HEK293 (cell line): ENCODE data around the gene PKM.
A peak's percentile ranks its signal among the peaks of the same experiment; 100 is the strongest.

Experiments
- FEZF1 ChIP-seq: fragments of 450-650 bp; formaldehyde crosslinking; IDR thresholded peaks from 2 replicates; pipeline ENCODE4 v1.5.1; 2016; ENCODE audit warnings: missing biosample characterization, missing genetic modification characterization
- HOXA7 ChIP-seq: sonication (generic); formaldehyde crosslinking; IDR thresholded peaks from 2 replicates; pipeline ENCODE4 v1.8.1; 2022; ENCODE audit warnings: missing genetic modification reagents, borderline replicate concordance
- KLF1 ChIP-seq: fragments of 450-650 bp; formaldehyde crosslinking; IDR thresholded peaks from 2 replicates; pipeline ENCODE4 v1.5.1; 2016; ENCODE audit warnings: missing biosample characterization, missing genetic modification characterization
- MZF1 ChIP-seq: fragments of 450-650 bp; formaldehyde crosslinking; IDR thresholded peaks from 2 replicates; pipeline ENCODE4 v1.5.1; 2017; ENCODE audit warnings: missing biosample characterization, missing genetic modification characterization, borderline replicate concordance
- SP2 ChIP-seq: fragments of 450-650 bp; formaldehyde crosslinking; IDR thresholded peaks from 2 replicates; pipeline ENCODE4 v1.5.1; 2016; ENCODE audit warnings: missing biosample characterization, missing genetic modification characterization
- SP7 ChIP-seq: fragments of 450-650 bp; formaldehyde crosslinking; IDR thresholded peaks from 2 replicates; pipeline ENCODE4 v1.5.1; 2016; ENCODE audit warnings: missing biosample characterization, missing genetic modification characterization
- ZBTB20 ChIP-seq: fragments of 450-650 bp; formaldehyde crosslinking; IDR thresholded peaks from 2 replicates; pipeline ENCODE4 v1.5.1; 2016; ENCODE audit warnings: missing biosample characterization, missing genetic modification characterization
- ZNF138 ChIP-seq: fragments of 450-650 bp; formaldehyde crosslinking; IDR thresholded peaks from 2 replicates; pipeline ENCODE4 v1.5.1; 2016; ENCODE audit warnings: missing biosample characterization, missing genetic modification characterization, borderline replicate concordance
- ZNF140 ChIP-seq: fragments of 450-650 bp; formaldehyde crosslinking; IDR thresholded peaks from 2 replicates; pipeline ENCODE4 v1.5.1; 2016; ENCODE audit warnings: missing biosample characterization, missing genetic modification characterization
- ZNF184 ChIP-seq: fragments of 450-650 bp; IDR thresholded peaks from 2 replicates; pipeline ENCODE4 v1.5.1; 2018; ENCODE audit warnings: missing biosample characterization, mild to moderate bottlenecking, missing genetic modification characterization
- ZNF24 ChIP-seq: fragments of 450-650 bp; formaldehyde crosslinking; IDR thresholded peaks from 2 replicates; pipeline ENCODE4 v1.5.1; 2016; ENCODE audit warnings: missing biosample characterization, missing genetic modification characterization
- ZNF366 ChIP-seq: fragments of 450-650 bp; formaldehyde crosslinking; conservative IDR thresholded peaks from 2 replicates; pipeline ENCODE4 v1.5.1; 2016; ENCODE audit warnings: missing biosample characterization, missing genetic modification characterization
- ZNF521 ChIP-seq: fragments of 450-650 bp; formaldehyde crosslinking; IDR thresholded peaks from 2 replicates; pipeline ENCODE4 v1.5.1; 2017; ENCODE audit warnings: missing biosample characterization, mild to moderate bottlenecking, missing genetic modification characterization
- ZNF544 ChIP-seq: fragments of 450-650 bp; formaldehyde crosslinking; IDR thresholded peaks from 2 replicates; pipeline ENCODE4 v1.5.0; 2017; ENCODE audit warnings: missing biosample characterization, missing genetic modification characterization
- ZNF555 ChIP-seq: fragments of 450-650 bp; formaldehyde crosslinking; conservative IDR thresholded peaks from 2 replicates; pipeline ENCODE4 v1.5.1; 2017; ENCODE audit warnings: missing biosample characterization, mild to moderate bottlenecking, missing genetic modification characterization, inconsistent platforms
- ZNF623 ChIP-seq: fragments of 450-650 bp; formaldehyde crosslinking; IDR thresholded peaks from 2 replicates; pipeline ENCODE4 v1.5.1; 2016; ENCODE audit warnings: missing biosample characterization, missing genetic modification characterization
- ZNF654 ChIP-seq: fragments of 450-650 bp; formaldehyde crosslinking; IDR thresholded peaks from 2 replicates; pipeline ENCODE4 v1.5.1; 2016; ENCODE audit warnings: low read depth, missing biosample characterization, missing genetic modification characterization
- ZSCAN23 ChIP-seq: fragments of 450-650 bp; formaldehyde crosslinking; IDR thresholded peaks from 2 replicates; pipeline ENCODE4 v1.5.1; 2016; ENCODE audit warnings: missing biosample characterization, missing genetic modification characterization
- TF ChIP-seq, protein P1 (sequence below): fragments of 450-650 bp; formaldehyde crosslinking; IDR thresholded peaks from 2 replicates; pipeline ENCODE4 v1.5.1; 2017; ENCODE audit warnings: missing biosample characterization, missing genetic modification characterization
- TF ChIP-seq, protein P2 (sequence below): fragments of 450-650 bp; formaldehyde crosslinking; IDR thresholded peaks from 2 replicates; pipeline ENCODE4 v1.5.1; 2016; ENCODE audit warnings: missing biosample characterization, missing genetic modification characterization
- TF ChIP-seq, protein P3 (sequence below): IDR thresholded peaks from 2 replicates; pipeline ENCODE4 v1.6.1; 2011; ENCODE audit warnings: mild to moderate bottlenecking, low read depth, low read length, borderline replicate concordance
- TF ChIP-seq, protein P4 (sequence below): fragments of 450-650 bp; formaldehyde crosslinking; IDR thresholded peaks from 2 replicates; pipeline ENCODE4 v1.5.1; 2016; ENCODE audit warnings: missing biosample characterization, missing genetic modification characterization, low read depth
- TF ChIP-seq, protein P5 (sequence below): fragments of 450-650 bp; formaldehyde crosslinking; IDR thresholded peaks from 2 replicates; pipeline ENCODE4 v1.5.1; 2017; ENCODE audit warnings: missing biosample characterization, missing genetic modification characterization
- TF ChIP-seq, protein P6 (sequence below): fragments of 450-650 bp; formaldehyde crosslinking; IDR thresholded peaks from 2 replicates; pipeline ENCODE4 v1.5.1; 2016; ENCODE audit warnings: missing biosample characterization, missing genetic modification characterization
- TF ChIP-seq, protein P7 (sequence below): fragments of 450-650 bp; formaldehyde crosslinking; conservative IDR thresholded peaks from 2 replicates; pipeline ENCODE4 v1.5.1; 2016; ENCODE audit warnings: low read depth, missing biosample characterization, missing genetic modification characterization

Gene PKM

DNA sequence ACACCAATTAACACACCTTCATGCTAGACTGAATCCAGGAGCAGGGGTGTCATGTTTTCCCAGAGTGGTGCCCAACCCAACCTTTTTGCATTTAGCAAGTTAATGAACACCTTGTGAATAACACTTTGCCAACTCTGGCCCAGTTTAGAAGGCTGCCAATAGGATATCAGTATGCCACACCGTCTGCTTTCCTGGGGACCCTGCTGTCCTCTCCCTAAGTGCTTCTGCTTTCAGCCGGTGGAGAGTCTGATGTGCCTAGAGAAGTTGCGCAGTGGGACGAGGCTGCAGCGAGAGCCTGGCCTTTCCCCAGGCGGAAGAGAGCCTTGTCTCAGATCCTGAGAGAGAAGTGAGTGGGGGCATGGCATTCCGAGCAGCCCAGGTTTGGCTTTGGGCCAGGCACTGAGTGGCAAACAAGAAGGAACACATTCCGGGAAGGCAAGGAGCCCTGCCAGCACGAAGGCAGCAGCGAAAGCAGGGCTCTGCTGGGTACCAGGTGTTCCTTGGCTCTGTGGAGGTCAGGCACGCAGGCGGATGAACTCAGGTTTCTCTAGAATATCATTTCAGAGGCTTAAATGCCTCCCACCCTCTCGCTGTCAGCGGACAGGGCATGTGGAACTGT lies 75.9 kb downstream of the PKM start (continued):
- TF ChIP-seq, protein P1, sequence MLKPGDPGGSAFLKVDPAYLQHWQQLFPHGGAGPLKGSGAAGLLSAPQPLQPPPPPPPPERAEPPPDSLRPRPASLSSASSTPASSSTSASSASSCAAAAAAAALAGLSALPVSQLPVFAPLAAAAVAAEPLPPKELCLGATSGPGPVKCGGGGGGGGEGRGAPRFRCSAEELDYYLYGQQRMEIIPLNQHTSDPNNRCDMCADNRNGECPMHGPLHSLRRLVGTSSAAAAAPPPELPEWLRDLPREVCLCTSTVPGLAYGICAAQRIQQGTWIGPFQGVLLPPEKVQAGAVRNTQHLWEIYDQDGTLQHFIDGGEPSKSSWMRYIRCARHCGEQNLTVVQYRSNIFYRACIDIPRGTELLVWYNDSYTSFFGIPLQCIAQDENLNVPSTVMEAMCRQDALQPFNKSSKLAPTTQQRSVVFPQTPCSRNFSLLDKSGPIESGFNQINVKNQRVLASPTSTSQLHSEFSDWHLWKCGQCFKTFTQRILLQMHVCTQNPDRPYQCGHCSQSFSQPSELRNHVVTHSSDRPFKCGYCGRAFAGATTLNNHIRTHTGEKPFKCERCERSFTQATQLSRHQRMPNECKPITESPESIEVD (tag by site-specific recombination), result no peak
- TF ChIP-seq ZNF623 (no peak), ZNF140 (tag by site-specific recombination) (no peak), HOXA7 (CRISPR knock-in tag) (no peak), ZNF654 (tag by site-specific recombination) (no peak), ZNF544 (tag by site-specific recombination) (no peak), ZNF521 (tag by site-specific recombination) (no peak), KLF1 (tag by site-specific recombination) (no peak), ZNF366 (tag by site-specific recombination) (no peak), SP2 (tag by site-specific recombination) (no peak), SP7 (0 out of 2 replicates have a peak, but pooled peaks have one; percentile 12), ZNF138 (no peak), ZNF24 (tag by site-specific recombination) (no peak), ZNF555 (tag by site-specific recombination) (no peak), ZSCAN23 (tag by site-specific recombination) (no peak), ZNF184 (no peak), FEZF1 (tag by site-specific recombination) (no peak), ZBTB20 (peak; percentile 79), MZF1 (tag by site-specific recombination) (no peak)
- TF ChIP-seq, protein P2, sequence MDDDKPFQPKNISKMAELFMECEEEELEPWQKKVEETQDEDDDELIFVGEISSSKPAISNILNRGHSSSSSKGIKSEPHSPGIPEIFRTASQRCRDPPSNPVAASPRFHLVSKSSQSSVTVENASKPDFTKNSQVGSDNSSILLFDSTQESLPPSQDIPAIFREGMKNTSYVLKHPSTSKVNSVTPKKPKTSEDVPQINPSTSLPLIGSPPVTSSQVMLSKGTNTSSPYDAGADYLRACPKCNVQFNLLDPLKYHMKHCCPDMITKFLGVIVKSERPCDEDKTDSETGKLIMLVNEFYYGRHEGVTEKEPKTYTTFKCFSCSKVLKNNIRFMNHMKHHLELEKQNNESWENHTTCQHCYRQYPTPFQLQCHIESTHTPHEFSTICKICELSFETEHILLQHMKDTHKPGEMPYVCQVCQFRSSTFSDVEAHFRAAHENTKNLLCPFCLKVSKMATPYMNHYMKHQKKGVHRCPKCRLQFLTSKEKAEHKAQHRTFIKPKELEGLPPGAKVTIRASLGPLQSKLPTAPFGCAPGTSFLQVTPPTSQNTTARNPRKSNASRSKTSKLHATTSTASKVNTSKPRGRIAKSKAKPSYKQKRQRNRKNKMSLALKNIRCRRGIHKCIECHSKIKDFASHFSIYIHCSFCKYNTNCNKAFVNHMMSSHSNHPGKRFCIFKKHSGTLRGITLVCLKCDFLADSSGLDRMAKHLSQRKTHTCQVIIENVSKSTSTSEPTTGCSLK (tag by site-specific recombination), result no peak
- TF ChIP-seq, protein P3, sequence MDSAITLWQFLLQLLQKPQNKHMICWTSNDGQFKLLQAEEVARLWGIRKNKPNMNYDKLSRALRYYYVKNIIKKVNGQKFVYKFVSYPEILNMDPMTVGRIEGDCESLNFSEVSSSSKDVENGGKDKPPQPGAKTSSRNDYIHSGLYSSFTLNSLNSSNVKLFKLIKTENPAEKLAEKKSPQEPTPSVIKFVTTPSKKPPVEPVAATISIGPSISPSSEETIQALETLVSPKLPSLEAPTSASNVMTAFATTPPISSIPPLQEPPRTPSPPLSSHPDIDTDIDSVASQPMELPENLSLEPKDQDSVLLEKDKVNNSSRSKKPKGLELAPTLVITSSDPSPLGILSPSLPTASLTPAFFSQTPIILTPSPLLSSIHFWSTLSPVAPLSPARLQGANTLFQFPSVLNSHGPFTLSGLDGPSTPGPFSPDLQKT, result no peak
- TF ChIP-seq, protein P4, sequence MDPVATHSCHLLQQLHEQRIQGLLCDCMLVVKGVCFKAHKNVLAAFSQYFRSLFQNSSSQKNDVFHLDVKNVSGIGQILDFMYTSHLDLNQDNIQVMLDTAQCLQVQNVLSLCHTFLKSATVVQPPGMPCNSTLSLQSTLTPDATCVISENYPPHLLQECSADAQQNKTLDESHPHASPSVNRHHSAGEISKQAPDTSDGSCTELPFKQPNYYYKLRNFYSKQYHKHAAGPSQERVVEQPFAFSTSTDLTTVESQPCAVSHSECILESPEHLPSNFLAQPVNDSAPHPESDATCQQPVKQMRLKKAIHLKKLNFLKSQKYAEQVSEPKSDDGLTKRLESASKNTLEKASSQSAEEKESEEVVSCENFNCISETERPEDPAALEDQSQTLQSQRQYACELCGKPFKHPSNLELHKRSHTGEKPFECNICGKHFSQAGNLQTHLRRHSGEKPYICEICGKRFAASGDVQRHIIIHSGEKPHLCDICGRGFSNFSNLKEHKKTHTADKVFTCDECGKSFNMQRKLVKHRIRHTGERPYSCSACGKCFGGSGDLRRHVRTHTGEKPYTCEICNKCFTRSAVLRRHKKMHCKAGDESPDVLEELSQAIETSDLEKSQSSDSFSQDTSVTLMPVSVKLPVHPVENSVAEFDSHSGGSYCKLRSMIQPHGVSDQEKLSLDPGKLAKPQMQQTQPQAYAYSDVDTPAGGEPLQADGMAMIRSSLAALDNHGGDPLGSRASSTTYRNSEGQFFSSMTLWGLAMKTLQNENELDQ (tag by site-specific recombination), result no peak
- TF ChIP-seq, protein P5, sequence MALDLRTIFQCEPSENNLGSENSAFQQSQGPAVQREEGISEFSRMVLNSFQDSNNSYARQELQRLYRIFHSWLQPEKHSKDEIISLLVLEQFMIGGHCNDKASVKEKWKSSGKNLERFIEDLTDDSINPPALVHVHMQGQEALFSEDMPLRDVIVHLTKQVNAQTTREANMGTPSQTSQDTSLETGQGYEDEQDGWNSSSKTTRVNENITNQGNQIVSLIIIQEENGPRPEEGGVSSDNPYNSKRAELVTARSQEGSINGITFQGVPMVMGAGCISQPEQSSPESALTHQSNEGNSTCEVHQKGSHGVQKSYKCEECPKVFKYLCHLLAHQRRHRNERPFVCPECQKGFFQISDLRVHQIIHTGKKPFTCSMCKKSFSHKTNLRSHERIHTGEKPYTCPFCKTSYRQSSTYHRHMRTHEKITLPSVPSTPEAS (tag by site-specific recombination), result no peak
- TF ChIP-seq, protein P6, sequence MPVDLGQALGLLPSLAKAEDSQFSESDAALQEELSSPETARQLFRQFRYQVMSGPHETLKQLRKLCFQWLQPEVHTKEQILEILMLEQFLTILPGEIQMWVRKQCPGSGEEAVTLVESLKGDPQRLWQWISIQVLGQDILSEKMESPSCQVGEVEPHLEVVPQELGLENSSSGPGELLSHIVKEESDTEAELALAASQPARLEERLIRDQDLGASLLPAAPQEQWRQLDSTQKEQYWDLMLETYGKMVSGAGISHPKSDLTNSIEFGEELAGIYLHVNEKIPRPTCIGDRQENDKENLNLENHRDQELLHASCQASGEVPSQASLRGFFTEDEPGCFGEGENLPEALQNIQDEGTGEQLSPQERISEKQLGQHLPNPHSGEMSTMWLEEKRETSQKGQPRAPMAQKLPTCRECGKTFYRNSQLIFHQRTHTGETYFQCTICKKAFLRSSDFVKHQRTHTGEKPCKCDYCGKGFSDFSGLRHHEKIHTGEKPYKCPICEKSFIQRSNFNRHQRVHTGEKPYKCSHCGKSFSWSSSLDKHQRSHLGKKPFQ (tag by site-specific recombination), result no peak
- TF ChIP-seq, protein P7, sequence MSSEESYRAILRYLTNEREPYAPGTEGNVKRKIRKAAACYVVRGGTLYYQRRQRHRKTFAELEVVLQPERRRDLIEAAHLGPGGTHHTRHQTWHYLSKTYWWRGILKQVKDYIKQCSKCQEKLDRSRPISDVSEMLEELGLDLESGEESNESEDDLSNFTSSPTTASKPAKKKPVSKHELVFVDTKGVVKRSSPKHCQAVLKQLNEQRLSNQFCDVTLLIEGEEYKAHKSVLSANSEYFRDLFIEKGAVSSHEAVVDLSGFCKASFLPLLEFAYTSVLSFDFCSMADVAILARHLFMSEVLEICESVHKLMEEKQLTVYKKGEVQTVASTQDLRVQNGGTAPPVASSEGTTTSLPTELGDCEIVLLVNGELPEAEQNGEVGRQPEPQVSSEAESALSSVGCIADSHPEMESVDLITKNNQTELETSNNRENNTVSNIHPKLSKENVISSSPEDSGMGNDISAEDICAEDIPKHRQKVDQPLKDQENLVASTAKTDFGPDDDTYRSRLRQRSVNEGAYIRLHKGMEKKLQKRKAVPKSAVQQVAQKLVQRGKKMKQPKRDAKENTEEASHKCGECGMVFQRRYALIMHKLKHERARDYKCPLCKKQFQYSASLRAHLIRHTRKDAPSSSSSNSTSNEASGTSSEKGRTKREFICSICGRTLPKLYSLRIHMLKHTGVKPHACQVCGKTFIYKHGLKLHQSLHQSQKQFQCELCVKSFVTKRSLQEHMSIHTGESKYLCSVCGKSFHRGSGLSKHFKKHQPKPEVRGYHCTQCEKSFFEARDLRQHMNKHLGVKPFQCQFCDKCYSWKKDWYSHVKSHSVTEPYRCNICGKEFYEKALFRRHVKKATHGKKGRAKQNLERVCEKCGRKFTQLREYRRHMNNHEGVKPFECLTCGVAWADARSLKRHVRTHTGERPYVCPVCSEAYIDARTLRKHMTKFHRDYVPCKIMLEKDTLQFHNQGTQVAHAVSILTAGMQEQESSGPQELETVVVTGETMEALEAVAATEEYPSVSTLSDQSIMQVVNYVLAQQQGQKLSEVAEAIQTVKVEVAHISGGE (tag by site-specific recombination), result no peak; the same call in 1 of the 2 replicates
